Activated T-cell treated with anti-CD3 and anti-CD28 coated beads, Interleukin-2, amount 50 U/mL, for 4 hours (primary cell): ENCODE results near the gene MARF1. TPM values are rescaled to one million over a fixed set of nuclear protein-coding genes. Genes with fewer than 3 reads are reported as not detected.
A peak's percentile ranks its signal among the peaks of the same experiment; 100 is the strongest.
"Not testable (repeated sequence)": the region's sequence is repeated elsewhere in the genome, so short reads cannot be mapped to it uniquely, and the experiment has no call there.

Source experiments
- ATAC-seq, 2 donors: fragments of 200-7000 bp; cut with Tn5 transposase; one replicate each; pipeline ENCODE4 v1.10.0; 2021
- DNase-seq: peaks from one replicate; pipeline ENCODE4 v3.0.0-alpha.2; 2020
- H3K27me3 Mint-ChIP-seq: one replicate; pipeline ENCODE4 v1.8.0; 2021; ENCODE audit warnings: low read depth, mixed read lengths
- H3K36me3 Mint-ChIP-seq: one replicate; pipeline ENCODE4 v1.8.0; 2022; ENCODE audit warnings: mixed read lengths; ENCODE audit not compliant: insufficient read depth
- H3K4me1 Mint-ChIP-seq: one replicate; pipeline ENCODE4 v1.8.0; 2021; ENCODE audit warnings: low read depth, mixed read lengths
- H3K4me3 Mint-ChIP-seq: one replicate; pipeline ENCODE4 v1.8.0; 2021; ENCODE audit warnings: mild to moderate bottlenecking, moderate library complexity, mixed read lengths
- H3K9me3 Mint-ChIP-seq: one replicate; pipeline ENCODE4 v1.8.0; 2021; ENCODE audit warnings: mixed read lengths
- total RNA-seq, 3 donors: library from RNA; stranded (reverse); gene quantifications; one replicate each; pipeline ENCODE4 v1.2.1, GENCODE V29; 2021

The MARF1 gene
- total RNA-seq, 3 donors from 2014 or later, result 24.3 to 35.0 (median 34.1) TPM

DNA sequence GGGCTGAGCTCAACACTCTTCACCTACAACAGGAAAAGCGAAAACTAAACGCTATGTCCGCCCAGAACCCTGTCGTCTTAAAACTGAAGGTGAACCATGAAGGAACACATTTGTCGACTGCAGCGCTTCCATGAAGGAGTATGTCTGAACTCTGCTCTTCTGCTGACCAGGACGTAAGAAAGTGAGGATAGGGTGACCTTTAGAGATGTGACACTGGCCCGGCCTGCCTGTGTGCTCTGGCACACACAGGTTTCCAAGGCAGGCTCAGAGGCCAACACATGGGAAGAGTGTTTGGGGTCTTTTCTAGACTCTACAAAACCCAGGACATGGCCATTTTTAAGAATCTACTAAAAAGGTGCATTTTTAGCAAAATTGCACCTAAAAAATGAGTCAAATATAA, 21.1 kb downstream of the MARF1 start:
- Mint-ChIP-seq H3K9me3 (no peaks in the 10 kb centered on the region), H3K4me3 (no peak overlapping the region), H3K36me3 (peaks cover 41% of the 10 kb centered on the region), H3K27me3 (no peaks in the 10 kb centered on the region), H3K4me1 (no peaks in the 10 kb centered on the region)
- no peak for DNase-seq
- ATAC-seq, result no peak

DNA sequence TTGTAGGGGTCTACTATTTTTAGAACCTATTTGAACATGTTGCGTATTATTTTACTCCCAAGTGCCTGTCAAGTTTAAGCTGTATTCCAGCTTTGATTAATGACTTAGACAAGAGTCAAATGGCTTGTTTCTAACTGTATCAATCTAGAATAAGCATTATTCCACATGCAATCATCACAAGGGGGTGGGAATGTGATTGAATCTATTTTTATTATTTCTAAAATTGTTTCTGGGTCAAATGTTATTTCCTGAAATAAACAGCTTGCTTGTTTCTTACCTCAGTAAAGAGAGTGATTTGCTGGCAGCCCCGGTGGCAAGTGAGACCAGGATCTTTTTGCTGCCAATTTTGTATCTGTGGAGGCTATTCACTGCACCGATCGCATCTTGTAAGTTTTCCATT, 21.5 kb downstream of the MARF1 start:
- Mint-ChIP-seq H3K36me3 (peaks cover 43% of the 10 kb centered on the region), H3K27me3 (no peaks in the 10 kb centered on the region), H3K4me3 (no peak overlapping the region), H3K4me1 (no peaks in the 10 kb centered on the region), H3K9me3 (no peaks in the 10 kb centered on the region)
- DNase-seq (no peak), ATAC-seq (no peak)

DNA sequence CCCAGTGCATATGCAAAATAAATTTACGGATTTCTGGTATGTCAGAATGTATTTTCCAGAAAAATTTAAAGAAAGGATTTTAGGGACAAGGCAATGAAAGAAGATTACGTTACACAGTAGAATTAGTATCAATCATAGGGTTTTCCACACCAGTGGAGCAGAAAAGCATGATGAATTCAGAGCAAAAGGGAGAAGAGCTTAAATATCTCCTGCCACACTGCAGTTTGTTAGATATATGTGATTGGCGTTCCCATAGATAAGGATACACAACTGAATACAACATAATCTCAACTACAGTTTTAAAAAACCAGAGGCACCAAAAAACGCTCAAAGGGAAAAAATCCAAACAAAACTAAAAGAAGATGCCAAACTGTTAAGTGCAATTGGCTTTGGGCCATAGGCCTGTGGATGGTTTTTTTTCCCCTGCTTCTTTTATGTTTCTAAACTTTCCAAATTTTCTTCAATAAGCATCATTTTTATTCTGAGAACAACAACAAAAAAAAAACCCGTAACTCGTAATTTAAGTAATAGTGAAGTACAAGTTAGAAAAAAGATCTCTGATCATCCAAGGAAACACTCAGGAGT, 22.3 kb downstream of the MARF1 start:
- DNase-seq, result no peak
- H3K27me3 Mint-ChIP-seq, result no peaks in the 10 kb centered on the region
- no peak overlapping the region for H3K4me3 Mint-ChIP-seq
- H3K36me3 Mint-ChIP-seq, result peaks cover 46% of the 10 kb centered on the region
- ATAC-seq, result no peak
- no peaks in the 10 kb centered on the region for H3K4me1 Mint-ChIP-seq
- no peaks in the 10 kb centered on the region for H3K9me3 Mint-ChIP-seq

DNA sequence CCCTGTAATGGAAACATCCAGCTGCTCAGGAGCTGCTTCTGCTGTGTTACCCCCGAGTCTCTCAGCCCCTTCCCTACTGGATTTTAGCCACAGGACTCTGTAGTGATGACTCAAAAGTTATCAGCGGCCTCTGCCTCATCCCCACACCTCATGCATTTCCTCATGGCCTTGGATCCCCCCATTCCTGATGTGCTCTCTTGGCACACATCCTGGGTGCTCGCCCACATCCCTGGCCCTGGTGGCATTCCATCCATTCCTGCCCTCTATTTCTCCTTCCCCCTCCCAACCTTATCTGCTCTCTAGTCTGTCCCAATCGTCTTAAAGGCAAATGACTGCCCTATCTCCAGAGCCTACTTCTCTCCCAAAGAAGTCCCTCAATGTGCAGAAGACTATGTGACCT, 24.6 kb downstream of the MARF1 start:
- no peak for DNase-seq
- no peak for ATAC-seq
- Mint-ChIP-seq H3K9me3 (no peaks in the 10 kb centered on the region), H3K4me1 (no peaks in the 10 kb centered on the region), H3K36me3 (peaks cover 41% of the 10 kb centered on the region), H3K4me3 (no peak overlapping the region), H3K27me3 (no peaks in the 10 kb centered on the region)

DNA sequence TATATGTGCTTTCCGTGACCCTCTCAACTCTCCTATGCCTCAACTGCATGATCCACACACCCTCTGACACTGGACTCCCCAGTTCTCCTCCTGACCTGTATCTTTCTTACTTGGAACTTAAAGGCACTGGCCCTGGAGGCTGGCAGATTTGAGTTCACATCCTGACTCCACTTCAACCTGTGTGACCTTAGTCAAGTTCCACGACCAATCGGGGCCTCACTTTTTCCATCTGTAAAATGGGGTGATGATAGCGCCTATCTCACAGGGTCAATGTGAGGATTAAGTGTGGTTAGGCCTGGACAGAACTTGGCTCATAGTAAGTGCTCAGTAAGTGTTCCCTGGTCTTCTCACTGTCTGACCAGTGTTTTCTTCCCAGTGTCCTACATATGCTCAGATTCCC, 25.1 kb downstream of the MARF1 start:
- Mint-ChIP-seq H3K4me3 (no peak overlapping the region), H3K27me3 (no peaks in the 10 kb centered on the region), H3K36me3 (peaks cover 43% of the 10 kb centered on the region), H3K9me3 (no peaks in the 10 kb centered on the region), H3K4me1 (no peaks in the 10 kb centered on the region)
- ATAC-seq (no peak), DNase-seq (no peak)

DNA sequence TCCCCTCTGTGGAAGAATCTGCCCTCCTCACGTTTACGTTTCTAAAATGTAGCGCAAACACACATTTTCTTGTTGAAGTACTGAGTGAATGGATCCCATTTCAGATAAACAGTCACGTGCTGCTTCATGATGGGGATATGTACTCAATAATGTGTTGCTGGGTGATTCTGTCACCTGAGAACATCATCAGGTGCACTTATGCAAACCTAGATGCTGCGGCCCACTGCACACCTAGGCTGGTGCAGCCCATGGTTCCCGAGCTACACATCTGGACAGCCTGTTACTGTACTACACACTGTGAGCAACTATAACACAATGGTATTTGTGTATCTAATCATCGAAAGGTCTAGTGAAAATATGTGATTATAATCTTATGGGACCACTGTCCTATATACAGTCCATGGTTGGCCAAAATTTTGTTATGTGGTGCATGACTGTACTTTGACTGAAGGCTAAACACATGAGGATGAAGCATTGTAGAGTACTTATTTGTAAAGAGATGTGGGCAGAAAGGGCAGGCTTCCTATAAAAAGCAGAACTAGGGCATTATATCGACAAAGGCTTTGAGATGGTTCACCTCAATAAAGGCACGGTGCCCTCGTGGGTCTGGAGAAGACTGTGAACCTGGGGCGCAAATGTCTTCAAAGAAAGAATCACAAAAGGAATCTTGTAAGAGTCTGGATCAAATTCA, 26.3 kb downstream of the MARF1 start:
- no peak for DNase-seq
- Mint-ChIP-seq H3K4me1 (no peaks in the 10 kb centered on the region), H3K36me3 (peaks cover 47% of the 10 kb centered on the region), H3K9me3 (no peaks in the 10 kb centered on the region), H3K4me3 (no peak overlapping the region), H3K27me3 (no peaks in the 10 kb centered on the region)
- ATAC-seq, result no peak

DNA sequence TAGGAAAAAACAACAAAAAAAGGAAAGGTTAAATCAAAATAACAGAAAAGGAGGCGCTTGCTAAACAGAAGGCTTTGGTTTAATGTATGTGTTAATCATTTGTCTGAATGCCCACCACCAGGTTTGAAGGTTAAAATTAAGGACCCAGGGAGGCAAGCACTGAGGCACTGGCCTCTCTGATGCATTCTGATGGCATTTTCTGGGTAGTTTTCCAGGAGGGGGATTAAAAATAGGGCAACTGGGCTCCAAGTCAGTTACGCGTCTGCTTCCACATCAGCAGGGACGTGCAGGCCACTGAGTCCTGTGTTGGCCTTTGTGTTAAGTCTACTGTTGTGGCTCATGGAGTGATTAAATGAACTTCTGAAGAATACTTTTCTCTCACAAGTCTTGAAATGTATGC, 26.9 kb downstream of the MARF1 start:
- Mint-ChIP-seq H3K4me1 (no peaks in the 10 kb centered on the region), H3K36me3 (peaks cover 46% of the 10 kb centered on the region), H3K4me3 (no peak overlapping the region), H3K27me3 (no peaks in the 10 kb centered on the region), H3K9me3 (no peaks in the 10 kb centered on the region)
- ATAC-seq (no peak), DNase-seq (no peak)

DNA sequence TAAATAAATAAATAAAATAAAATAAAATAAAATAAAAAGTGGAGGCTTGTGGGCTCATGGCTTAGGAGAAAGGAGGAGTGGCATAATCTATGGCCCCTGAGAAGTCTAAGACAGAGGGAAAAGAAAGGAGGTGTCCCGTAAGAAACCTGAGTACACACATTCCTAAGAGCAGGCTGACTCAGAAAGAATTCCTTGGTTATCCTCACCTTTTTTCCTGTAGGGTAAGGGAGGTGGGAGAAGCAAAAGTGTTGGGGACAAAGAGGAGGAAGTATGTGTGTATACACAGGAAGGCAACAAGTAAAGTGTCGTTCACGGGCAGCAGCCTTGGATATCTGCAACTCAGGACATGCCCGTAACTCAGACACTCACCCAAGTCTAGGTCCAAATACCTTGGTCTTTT, 29.3 kb downstream of the MARF1 start:
- H3K4me3 Mint-ChIP-seq, result no peak overlapping the region
- H3K36me3 Mint-ChIP-seq, result peaks cover 51% of the 10 kb centered on the region

DNA sequence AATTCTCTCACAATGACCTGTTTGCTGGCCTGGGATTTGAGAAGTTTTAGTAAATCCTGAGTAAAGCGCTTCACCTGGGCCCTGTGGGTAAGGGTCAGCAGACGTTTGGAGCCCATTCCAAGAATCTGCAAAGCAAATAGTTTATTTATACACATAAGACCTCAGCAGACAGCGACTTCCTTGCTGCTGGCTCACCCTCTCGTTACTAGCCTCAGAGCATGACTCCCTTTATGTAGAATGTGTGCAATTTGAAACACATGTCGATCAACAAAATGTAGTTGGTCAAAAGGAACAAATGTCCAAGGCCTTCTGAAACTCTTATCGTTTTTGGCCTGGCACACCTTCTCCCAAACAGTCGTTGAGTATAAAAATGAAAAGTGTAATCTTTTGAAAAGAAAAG, 31.3 kb downstream of the MARF1 start:
- peaks cover 1% of the 10 kb centered on the region for H3K4me1 Mint-ChIP-seq
- H3K9me3 Mint-ChIP-seq, result no peaks in the 10 kb centered on the region
- H3K27me3 Mint-ChIP-seq, result no peaks in the 10 kb centered on the region
- no peak for ATAC-seq
- DNase-seq, result no peak
- H3K36me3 Mint-ChIP-seq, result peaks cover 52% of the 10 kb centered on the region
- no peak overlapping the region for H3K4me3 Mint-ChIP-seq

More for the DNA sequence above, 29.3 kb downstream of the MARF1 start:
- Mint-ChIP-seq H3K27me3 (no peaks in the 10 kb centered on the region), H3K9me3 (no peaks in the 10 kb centered on the region), H3K4me1 (peaks cover 1% of the 10 kb centered on the region)
- no peak for ATAC-seq
- no peak for DNase-seq

DNA sequence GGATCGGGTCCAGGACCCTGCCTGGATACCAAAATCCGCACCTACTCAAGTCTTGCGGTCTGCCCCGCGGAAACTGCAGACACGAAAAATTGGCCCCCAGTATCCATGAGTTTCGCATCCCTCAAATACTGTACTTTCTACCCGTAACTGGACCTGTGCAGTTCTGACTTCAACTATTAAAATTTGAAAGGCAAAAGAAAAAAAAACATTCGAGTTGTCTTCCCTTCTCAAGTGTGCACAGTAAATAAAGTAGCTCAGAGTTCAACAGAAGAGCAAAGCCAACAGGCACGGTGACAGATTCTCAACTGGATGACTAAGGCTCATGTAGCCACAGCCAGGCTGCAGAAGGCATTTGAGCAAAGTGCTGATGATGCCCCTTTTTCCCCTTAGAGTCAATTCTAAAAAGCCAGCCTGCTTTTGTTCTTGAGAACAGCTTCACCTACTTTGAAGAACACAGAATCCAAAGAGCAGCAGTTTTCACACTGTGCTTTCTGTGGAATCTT, 32.5 kb downstream of the MARF1 start:
- DNase-seq (no peak), ATAC-seq (peak; percentile 48 to 65)
- peaks cover 1% of the 10 kb centered on the region for H3K4me1 Mint-ChIP-seq
- H3K27me3 Mint-ChIP-seq, result no peaks in the 10 kb centered on the region
- peaks cover 54% of the 10 kb centered on the region for H3K36me3 Mint-ChIP-seq
- no peaks in the 10 kb centered on the region for H3K9me3 Mint-ChIP-seq
- no peak overlapping the region for H3K4me3 Mint-ChIP-seq

DNA sequence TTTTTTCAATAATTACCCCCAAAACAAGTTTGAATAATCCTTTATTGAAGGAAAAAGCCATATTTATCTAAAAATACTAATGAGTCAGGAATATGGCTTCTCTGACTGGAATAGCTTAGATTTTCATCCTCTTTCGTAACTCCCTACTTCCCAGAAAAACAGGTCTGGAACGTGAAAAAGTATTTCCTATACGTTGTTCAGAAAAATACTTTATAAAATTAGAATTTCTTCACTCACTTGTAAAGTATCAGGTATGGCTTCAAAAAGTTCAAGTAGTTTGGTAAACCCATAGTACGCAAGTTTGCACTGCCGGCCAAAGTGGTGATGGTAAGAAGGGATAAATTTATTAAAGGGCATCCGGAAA, 33.7 kb downstream of the MARF1 start:
- Mint-ChIP-seq H3K36me3 (peaks cover 54% of the 10 kb centered on the region), H3K9me3 (no peaks in the 10 kb centered on the region), H3K4me1 (peaks cover 1% of the 10 kb centered on the region), H3K27me3 (no peaks in the 10 kb centered on the region), H3K4me3 (no peak overlapping the region)
- ATAC-seq (no peak), DNase-seq (no peak)

DNA sequence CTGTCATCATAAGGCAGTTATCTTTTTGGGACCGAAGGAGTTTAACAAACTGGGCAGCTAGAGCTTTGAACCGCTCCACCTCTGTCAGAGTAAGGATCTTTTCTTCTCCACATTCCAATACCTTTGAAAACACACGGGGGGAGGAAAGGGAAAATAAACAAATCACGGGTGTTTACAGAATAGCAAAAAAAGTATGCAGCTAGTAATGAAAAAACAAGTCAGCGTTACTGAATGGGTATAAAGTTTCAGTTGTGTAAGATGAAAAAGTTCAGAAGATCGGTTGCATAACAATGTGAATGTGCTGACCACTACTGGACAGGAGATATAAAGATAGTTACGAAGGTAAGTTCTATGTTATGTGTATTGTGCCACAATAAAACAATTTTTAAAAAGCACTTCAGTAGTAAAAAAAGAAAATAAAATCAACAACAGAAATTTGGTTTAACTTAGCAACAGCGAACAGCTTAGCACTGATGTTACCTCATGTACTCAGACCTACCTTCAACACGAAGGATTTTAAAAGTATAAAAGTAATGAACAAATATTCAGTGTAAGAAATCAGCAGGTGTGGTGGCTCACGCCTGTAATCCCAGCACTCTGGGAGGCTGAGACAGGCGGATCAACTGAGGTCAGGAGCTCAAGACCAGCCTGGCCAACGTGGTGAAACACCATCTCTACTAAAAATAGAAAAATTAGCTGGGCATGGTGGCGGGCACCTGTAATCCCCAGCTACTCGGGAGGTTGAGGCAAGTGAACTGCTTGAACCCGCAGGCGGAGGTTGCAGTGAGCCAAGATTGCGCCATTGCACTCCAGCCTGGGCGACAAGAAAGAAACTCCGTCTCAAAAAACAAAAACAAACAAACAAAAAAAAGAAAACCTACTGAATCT, 34.3 kb downstream of the MARF1 start:
- H3K9me3 Mint-ChIP-seq, result no peaks in the 10 kb centered on the region
- peaks cover 59% of the 10 kb centered on the region for H3K36me3 Mint-ChIP-seq

DNA sequence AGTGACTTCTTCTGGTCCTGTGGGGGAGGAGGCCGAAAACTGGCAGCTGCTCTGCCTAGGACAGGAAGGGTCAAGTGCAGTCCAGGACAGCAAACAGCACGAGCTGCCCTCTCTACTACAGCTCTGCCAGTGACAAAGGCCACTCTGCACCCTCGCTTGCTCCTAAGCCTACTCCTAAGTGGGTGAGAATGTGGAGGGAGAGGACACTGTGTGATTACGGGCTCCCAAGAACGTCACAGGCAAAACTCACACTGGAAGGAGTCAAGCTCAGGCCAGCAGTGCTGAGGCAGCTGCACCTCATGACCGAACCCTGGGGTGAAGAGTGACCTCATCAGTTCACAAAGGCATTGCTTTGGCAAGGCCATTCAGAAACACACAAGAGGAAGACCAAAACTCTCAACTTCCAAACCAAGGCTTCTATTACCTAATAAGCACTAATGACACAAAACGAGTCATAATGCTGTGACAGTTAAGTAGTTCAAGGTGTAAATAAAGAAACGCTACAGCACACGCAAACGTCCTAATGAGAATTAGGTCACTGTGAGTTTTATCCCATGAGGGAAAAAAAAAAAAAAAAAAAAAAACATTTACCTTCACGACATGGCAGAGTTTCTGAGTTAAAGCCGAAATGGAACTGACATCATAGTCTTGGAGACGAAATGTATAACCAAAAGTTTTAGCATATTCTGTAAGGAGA, 35.1 kb downstream of the MARF1 start:
- H3K4me3 Mint-ChIP-seq, result no peak overlapping the region
- H3K36me3 Mint-ChIP-seq, result peaks cover 60% of the 10 kb centered on the region
- no peaks in the 10 kb centered on the region for H3K27me3 Mint-ChIP-seq
- ATAC-seq (no peak), DNase-seq (no peak)
- no peaks in the 10 kb centered on the region for H3K9me3 Mint-ChIP-seq
- peaks cover 1% of the 10 kb centered on the region for H3K4me1 Mint-ChIP-seq

More for the DNA sequence above, 34.3 kb downstream of the MARF1 start:
- Mint-ChIP-seq H3K27me3 (no peaks in the 10 kb centered on the region), H3K4me1 (peaks cover 1% of the 10 kb centered on the region), H3K4me3 (no peak overlapping the region)
- ATAC-seq (no peak), DNase-seq (no peak)

DNA sequence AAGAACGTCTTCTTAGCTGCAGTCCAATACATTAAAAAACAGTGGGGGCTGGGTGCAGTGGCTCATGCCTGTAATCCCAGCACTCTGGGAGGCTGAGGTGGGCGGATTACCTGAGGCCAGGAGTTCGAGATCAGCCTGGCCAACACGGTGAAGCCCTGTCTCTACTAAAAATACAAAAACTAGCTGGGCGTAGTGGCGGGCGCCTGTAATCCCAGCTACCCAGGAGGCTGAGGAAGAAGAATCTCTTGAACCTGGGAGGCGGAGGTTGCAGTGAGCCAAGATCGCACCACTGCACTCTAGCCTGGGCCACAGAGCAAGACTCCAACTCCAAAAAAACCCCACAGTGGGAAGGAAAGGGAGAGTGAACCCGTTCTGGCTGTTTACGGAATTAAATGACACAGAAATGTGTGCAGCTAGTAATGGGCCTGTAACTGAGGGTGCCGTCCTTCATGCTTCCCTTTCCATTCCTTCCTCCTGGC, 35.7 kb downstream of the MARF1 start:
- ATAC-seq, H3K4me3 Mint-ChIP-seq, DNase-seq, H3K9me3 Mint-ChIP-seq, H3K4me1 Mint-ChIP-seq, H3K27me3 Mint-ChIP-seq: not testable (repeated sequence)
- peaks cover 58% of the 10 kb centered on the region for H3K36me3 Mint-ChIP-seq
